ENCODE results near the gene XPO6. TPM values are rescaled to one million over a fixed set of nuclear protein-coding genes. Genes with fewer than 3 reads are reported as not detected.

Gene XPO6
- total RNA-seq, 2 experiments from 2014 or later: 130 to 167 TPM

DNA sequence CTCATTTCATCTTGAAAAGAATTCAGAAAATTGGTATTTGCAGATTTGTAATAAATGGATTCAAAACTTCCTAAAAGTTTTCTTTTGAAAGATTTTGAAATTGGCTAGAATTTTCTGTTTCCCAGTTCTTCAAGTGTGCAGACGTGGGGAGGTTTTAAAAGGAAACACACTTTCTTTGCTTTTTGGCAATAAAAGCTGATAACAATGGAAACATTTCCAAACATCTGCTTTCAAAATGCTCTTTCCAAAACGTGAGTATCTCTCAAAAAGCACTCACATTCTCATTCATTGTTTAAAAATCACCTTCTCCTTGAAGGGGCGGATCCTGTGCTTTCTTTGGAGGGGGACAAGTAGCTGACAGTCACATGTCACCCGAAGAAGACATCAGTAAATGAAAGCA is 139.7 kb downstream of the XPO6 start:
- Histone ChIP-seq H3K4me3 (ENCODE audit: low read depth, low read length, poor library complexity, severe bottlenecking) (no peak overlapping the region), H3K79me2 (ENCODE audit: insufficient read depth, low read depth, low read length) (no peaks in the 10 kb centered on the region), H3K27ac (ENCODE audit: low read depth, low read length, poor library complexity, severe bottlenecking) (no peak overlapping the region), H3K36me3 (ENCODE audit: insufficient read depth, low read length) (no peaks in the 10 kb centered on the region), H4K20me1 (ENCODE audit: insufficient read depth, low read length) (no peaks in the 10 kb centered on the region), H3K4me2 (ENCODE audit: low read length) (no peak overlapping the region), H3K4me1 (ENCODE audit: insufficient read depth, low read length, poor library complexity, severe bottlenecking) (no peaks in the 10 kb centered on the region), H2AFZ (ENCODE audit: low read length) (no peak overlapping the region), H3K9me3 (ENCODE audit: low read length) (no peaks in the 10 kb centered on the region), H3K9me2 (ENCODE audit: insufficient read depth, low read length) (no peaks in the 10 kb centered on the region)
- DNase-seq (ENCODE audit: low spot score): no peak
- intact Hi-C loops (cut with micrococcal nuclease; ENCODE audit: unreplicated experiment): loop anchor here (10.0 kb wide), 1 partner anchor 437 kb away; no protein-coding TSS in a partner anchor
- BruUV-seq (replicated peaks): no TSS peak
- TF ChIP-seq, protein P1, sequence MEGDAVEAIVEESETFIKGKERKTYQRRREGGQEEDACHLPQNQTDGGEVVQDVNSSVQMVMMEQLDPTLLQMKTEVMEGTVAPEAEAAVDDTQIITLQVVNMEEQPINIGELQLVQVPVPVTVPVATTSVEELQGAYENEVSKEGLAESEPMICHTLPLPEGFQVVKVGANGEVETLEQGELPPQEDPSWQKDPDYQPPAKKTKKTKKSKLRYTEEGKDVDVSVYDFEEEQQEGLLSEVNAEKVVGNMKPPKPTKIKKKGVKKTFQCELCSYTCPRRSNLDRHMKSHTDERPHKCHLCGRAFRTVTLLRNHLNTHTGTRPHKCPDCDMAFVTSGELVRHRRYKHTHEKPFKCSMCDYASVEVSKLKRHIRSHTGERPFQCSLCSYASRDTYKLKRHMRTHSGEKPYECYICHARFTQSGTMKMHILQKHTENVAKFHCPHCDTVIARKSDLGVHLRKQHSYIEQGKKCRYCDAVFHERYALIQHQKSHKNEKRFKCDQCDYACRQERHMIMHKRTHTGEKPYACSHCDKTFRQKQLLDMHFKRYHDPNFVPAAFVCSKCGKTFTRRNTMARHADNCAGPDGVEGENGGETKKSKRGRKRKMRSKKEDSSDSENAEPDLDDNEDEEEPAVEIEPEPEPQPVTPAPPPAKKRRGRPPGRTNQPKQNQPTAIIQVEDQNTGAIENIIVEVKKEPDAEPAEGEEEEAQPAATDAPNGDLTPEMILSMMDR (conservative IDR thresholded peaks at IDR 0.05; ENCODE audit: low read length): no peak
- TF ChIP-seq EZH2phosphoT487 (IDR thresholded peaks at IDR 0.05; ENCODE audit: borderline replicate concordance, low read depth, low read length): no peak
- ChIA-PET CTCF (ENCODE audit: unreplicated experiment) (no interaction called here), POLR2A (no interaction called here)

DNA sequence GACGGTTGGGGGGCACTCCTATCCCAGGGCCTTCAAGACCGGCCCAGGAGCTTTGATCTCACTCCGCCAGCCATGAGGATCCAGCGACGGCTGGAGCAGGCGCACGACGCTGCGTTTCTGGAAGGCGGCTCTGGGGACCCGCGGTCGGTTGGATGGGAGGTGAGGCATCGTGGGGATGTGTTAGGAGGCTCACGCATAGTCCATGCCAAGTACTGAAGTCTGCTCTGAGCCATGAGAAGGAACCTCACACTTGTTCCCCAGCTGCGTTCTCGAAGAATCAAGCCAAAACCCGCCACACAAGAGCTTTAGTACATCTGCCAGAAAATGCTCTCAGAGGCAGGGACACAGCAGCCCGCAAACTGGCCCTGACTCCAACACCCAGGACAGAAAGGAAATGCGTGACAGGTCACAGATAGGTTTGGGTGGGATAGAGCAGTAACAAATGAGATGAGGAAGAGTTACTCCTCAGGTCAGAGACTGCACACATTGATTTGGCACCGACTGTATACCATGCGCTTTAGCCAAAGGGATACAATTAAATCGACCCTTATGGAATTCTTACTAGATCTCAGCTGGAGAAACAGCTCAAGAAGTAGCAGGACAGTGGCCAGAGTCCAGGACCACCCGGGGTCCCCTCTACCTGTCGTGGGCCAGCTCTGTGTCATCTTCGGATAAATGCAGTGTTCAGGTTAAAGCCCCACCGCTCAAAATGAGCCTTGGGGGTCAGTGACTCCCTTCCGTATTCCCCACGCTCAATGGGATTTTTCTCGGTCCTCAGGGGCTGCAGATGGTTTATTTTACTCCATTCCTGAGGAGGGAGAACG is 141.6 kb downstream of the XPO6 start:
- POLR2A ChIA-PET: interaction anchor here (0.5 kb wide), 1 partner anchor 213 kb away, joined by 3 read pairs; no protein-coding TSS in a partner anchor
- Histone ChIP-seq H3K36me3 (ENCODE audit: insufficient read depth, low read length) (no peaks in the 10 kb centered on the region), H3K4me3 (ENCODE audit: low read depth, low read length, poor library complexity, severe bottlenecking) (no peak overlapping the region), H3K79me2 (ENCODE audit: insufficient read depth, low read depth, low read length) (no peaks in the 10 kb centered on the region), H3K9me3 (ENCODE audit: low read length) (no peaks in the 10 kb centered on the region), H4K20me1 (ENCODE audit: insufficient read depth, low read length) (no peaks in the 10 kb centered on the region), H2AFZ (ENCODE audit: low read length) (no peak overlapping the region), H3K4me1 (ENCODE audit: insufficient read depth, low read length, poor library complexity, severe bottlenecking) (no peaks in the 10 kb centered on the region), H3K9me2 (ENCODE audit: insufficient read depth, low read length) (no peaks in the 10 kb centered on the region), H3K4me2 (ENCODE audit: low read length) (no peak overlapping the region), H3K27ac (ENCODE audit: low read depth, low read length, poor library complexity, severe bottlenecking) (no peak overlapping the region)
- TF ChIP-seq EZH2phosphoT487 (IDR thresholded peaks at IDR 0.05; ENCODE audit: borderline replicate concordance, low read depth, low read length): no peak
- TF ChIP-seq, protein P1 (conservative IDR thresholded peaks at IDR 0.05; ENCODE audit: low read length): no peak
- BruUV-seq (replicated peaks): no TSS peak
- intact Hi-C loops (cut with micrococcal nuclease; ENCODE audit: unreplicated experiment): loop anchor here (2.0 to 10.0 kb wide), 2 partner anchors 97 to 435 kb away; no protein-coding TSS in a partner anchor
- no peak for DNase-seq (ENCODE audit: low spot score)
- CTCF ChIA-PET (ENCODE audit: unreplicated experiment): no interaction called here

DNA sequence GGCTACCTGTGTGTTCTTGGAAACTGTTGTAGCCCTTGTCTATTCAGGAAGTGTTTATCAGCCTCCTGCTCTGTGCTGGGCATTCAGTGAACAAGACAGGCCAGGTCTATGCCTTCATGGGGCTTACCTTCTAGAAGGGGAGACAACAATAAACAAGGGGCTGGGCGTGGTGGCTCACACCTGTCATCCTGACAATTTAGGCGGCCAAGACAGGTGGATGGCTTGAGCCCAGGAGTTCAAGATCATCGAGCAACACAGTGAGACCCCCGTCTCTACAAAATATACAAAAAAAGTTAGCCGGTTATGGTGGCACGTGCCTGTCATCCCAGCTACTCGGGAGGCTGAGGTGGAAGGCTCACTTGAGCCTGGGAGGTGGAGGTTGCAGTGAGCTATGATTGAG is 142.8 kb downstream of the XPO6 start:
- H3K79me2 ChIP-seq (ENCODE audit: insufficient read depth, low read depth, low read length): no peaks in the 10 kb centered on the region
- no peak overlapping the region for H2AFZ ChIP-seq (ENCODE audit: low read length)
- DNase-seq (ENCODE audit: low spot score): no peak
- H3K9me3 ChIP-seq (ENCODE audit: low read length): no peaks in the 10 kb centered on the region
- no peaks in the 10 kb centered on the region for H4K20me1 ChIP-seq (ENCODE audit: insufficient read depth, low read length)
- no peak for TF ChIP-seq EZH2phosphoT487 (IDR thresholded peaks at IDR 0.05; ENCODE audit: borderline replicate concordance, low read depth, low read length)
- TF ChIP-seq, protein P1 (conservative IDR thresholded peaks at IDR 0.05; ENCODE audit: low read length): no peak
- H3K9me2 ChIP-seq (ENCODE audit: insufficient read depth, low read length): no peaks in the 10 kb centered on the region
- no peak overlapping the region for H3K27ac ChIP-seq (ENCODE audit: low read depth, low read length, poor library complexity, severe bottlenecking)
- no peak overlapping the region for H3K4me3 ChIP-seq (ENCODE audit: low read depth, low read length, poor library complexity, severe bottlenecking)
- ChIA-PET POLR2A (no interaction called here), CTCF (ENCODE audit: unreplicated experiment) (no interaction called here)
- no peaks in the 10 kb centered on the region for H3K36me3 ChIP-seq (ENCODE audit: insufficient read depth, low read length)
- H3K4me1 ChIP-seq (ENCODE audit: insufficient read depth, low read length, poor library complexity, severe bottlenecking): no peaks in the 10 kb centered on the region
- BruUV-seq (replicated peaks): no TSS peak
- intact Hi-C loops (cut with micrococcal nuclease; ENCODE audit: unreplicated experiment): no loop called here
- H3K4me2 ChIP-seq (ENCODE audit: low read length): no peak overlapping the region
